Measurements from ENCODE around the gene FOSL2.

The FOSL2 gene

GRCh38 chr2:28404086-28404485 lies 11.4 kb downstream of the FOSL2 start:
- no peak for TF ChIP-seq CTCF (conservative IDR thresholded peaks at IDR 0.05)
- TF ChIP-seq ZFX (IDR thresholded peaks at IDR 0.05), result no peak
- H3K27ac ChIP-seq, result no peak overlapping the region

GRCh38 chr2:28405537-28405936 lies 12.9 kb downstream of the FOSL2 start:
- H3K27ac ChIP-seq, result no peak overlapping the region
- no peak for TF ChIP-seq CTCF (conservative IDR thresholded peaks at IDR 0.05)
- no peak for TF ChIP-seq ZFX (IDR thresholded peaks at IDR 0.05)

GRCh38 chr2:28406276-28407096 lies 13.8 kb downstream of the FOSL2 start:
- TF ChIP-seq CTCF (conservative IDR thresholded peaks at IDR 0.05) (no peak), ZFX (IDR thresholded peaks at IDR 0.05) (no peak)
- no peak overlapping the region for H3K27ac ChIP-seq

GRCh38 chr2:28407131-28407975 lies 14.7 kb downstream of the FOSL2 start:
- no peak overlapping the region for H3K27ac ChIP-seq
- TF ChIP-seq CTCF (conservative IDR thresholded peaks at IDR 0.05) (no peak), ZFX (IDR thresholded peaks at IDR 0.05) (no peak)

- TF ChIP-seq CTCF (conservative IDR thresholded peaks at IDR 0.05), result no peak
- no peak for TF ChIP-seq ZFX (IDR thresholded peaks at IDR 0.05)
Measured at GRCh38 chr2:28407976-28408690, 15.5 kb downstream of the FOSL2 start.

GRCh38 chr2:28408764-28409599 lies 16.3 kb downstream of the FOSL2 start:
- no peak for TF ChIP-seq CTCF (conservative IDR thresholded peaks at IDR 0.05)
- no peak for TF ChIP-seq ZFX (IDR thresholded peaks at IDR 0.05)
- no peak overlapping the region for H3K27ac ChIP-seq

More at GRCh38 chr2:28407976-28408690, 15.5 kb downstream of the FOSL2 start:
- no peak overlapping the region for H3K27ac ChIP-seq

Measured in C4-2B (cell line).